Measurements from ENCODE around the gene SLC35F1.
A peak's percentile ranks its signal among the peaks of the same experiment; 100 is the strongest.

SLC35F1 gene

DNA sequence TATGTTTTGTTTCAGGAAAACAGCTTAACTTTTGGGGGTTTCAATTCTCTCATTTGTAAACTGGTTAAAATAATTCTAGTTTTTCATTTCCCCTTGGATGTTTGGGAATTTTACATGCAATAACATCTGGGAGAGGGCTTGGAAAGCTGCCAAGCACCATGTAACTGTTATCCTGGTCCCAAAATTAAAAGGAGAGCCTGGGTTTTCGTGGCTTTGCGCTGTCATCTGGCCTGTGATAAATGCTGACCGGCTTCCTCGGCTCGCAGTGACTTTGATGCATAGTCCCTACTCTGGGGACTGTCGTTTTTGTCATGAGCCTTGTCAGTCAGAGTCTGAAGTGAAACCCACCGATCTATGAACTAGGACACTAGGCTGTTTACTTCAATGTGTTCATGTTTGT is 12.2 kb downstream of the SLC35F1 start:
- Histone ChIP-seq H3K4me3 (replicated peaks; ENCODE audit: insufficient read depth, low read length) (no peak overlapping the region), H3K27ac (replicated peaks) (no peak overlapping the region), H3K27me3 (ENCODE audit: insufficient read depth, poor library complexity, severe bottlenecking) (peaks cover 5% of the 10 kb centered on the region)
- no peak for DNase-seq (ENCODE audit: low read depth in 1 of 2, low spot score in 1 of 2)
- TF ChIP-seq, protein P1, sequence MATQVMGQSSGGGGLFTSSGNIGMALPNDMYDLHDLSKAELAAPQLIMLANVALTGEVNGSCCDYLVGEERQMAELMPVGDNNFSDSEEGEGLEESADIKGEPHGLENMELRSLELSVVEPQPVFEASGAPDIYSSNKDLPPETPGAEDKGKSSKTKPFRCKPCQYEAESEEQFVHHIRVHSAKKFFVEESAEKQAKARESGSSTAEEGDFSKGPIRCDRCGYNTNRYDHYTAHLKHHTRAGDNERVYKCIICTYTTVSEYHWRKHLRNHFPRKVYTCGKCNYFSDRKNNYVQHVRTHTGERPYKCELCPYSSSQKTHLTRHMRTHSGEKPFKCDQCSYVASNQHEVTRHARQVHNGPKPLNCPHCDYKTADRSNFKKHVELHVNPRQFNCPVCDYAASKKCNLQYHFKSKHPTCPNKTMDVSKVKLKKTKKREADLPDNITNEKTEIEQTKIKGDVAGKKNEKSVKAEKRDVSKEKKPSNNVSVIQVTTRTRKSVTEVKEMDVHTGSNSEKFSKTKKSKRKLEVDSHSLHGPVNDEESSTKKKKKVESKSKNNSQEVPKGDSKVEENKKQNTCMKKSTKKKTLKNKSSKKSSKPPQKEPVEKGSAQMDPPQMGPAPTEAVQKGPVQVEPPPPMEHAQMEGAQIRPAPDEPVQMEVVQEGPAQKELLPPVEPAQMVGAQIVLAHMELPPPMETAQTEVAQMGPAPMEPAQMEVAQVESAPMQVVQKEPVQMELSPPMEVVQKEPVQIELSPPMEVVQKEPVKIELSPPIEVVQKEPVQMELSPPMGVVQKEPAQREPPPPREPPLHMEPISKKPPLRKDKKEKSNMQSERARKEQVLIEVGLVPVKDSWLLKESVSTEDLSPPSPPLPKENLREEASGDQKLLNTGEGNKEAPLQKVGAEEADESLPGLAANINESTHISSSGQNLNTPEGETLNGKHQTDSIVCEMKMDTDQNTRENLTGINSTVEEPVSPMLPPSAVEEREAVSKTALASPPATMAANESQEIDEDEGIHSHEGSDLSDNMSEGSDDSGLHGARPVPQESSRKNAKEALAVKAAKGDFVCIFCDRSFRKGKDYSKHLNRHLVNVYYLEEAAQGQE (IDR thresholded peaks at IDR 0.05; ENCODE audit: insufficient replicate concordance, low read depth) = no peak
- TF ChIP-seq SPI1 (IDR thresholded peaks at IDR 0.05; ENCODE audit: borderline replicate concordance, low read depth) (no peak), GABPA (IDR thresholded peaks at IDR 0.05; ENCODE audit: low read depth) (no peak), POLR2AphosphoS5 (IDR thresholded peaks at IDR 0.05; ENCODE audit: low read depth) (no peak)
- TF ChIP-seq, protein P2, sequence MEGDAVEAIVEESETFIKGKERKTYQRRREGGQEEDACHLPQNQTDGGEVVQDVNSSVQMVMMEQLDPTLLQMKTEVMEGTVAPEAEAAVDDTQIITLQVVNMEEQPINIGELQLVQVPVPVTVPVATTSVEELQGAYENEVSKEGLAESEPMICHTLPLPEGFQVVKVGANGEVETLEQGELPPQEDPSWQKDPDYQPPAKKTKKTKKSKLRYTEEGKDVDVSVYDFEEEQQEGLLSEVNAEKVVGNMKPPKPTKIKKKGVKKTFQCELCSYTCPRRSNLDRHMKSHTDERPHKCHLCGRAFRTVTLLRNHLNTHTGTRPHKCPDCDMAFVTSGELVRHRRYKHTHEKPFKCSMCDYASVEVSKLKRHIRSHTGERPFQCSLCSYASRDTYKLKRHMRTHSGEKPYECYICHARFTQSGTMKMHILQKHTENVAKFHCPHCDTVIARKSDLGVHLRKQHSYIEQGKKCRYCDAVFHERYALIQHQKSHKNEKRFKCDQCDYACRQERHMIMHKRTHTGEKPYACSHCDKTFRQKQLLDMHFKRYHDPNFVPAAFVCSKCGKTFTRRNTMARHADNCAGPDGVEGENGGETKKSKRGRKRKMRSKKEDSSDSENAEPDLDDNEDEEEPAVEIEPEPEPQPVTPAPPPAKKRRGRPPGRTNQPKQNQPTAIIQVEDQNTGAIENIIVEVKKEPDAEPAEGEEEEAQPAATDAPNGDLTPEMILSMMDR (IDR thresholded peaks at IDR 0.05; ENCODE audit: insufficient read depth, low read length) = no peak

- TF ChIP-seq, protein P1 (IDR thresholded peaks at IDR 0.05; ENCODE audit: insufficient replicate concordance, low read depth) = no peak
- TF ChIP-seq SPI1 (IDR thresholded peaks at IDR 0.05; ENCODE audit: borderline replicate concordance, low read depth) (no peak), GABPA (IDR thresholded peaks at IDR 0.05; ENCODE audit: low read depth) (no peak), POLR2AphosphoS5 (IDR thresholded peaks at IDR 0.05; ENCODE audit: low read depth) (no peak)
- TF ChIP-seq, protein P2 (IDR thresholded peaks at IDR 0.05; ENCODE audit: insufficient read depth, low read length) = no peak
- H3K27ac ChIP-seq (replicated peaks) = no peak overlapping the region
- peak; percentile 7 to 21 for DNase-seq (ENCODE audit: low read depth in 1 of 2, low spot score in 1 of 2)
- H3K27me3 ChIP-seq (ENCODE audit: insufficient read depth, poor library complexity, severe bottlenecking) = peaks cover 5% of the 10 kb centered on the region
- 0 out of 2 replicates have a peak overlapping the region, but pooled peaks have one; percentile 5 for H3K4me3 ChIP-seq (replicated peaks; ENCODE audit: insufficient read depth, low read length)
Measured at GRCh38 chr6:117919775-117920729, 13.0 kb downstream of the SLC35F1 start.

- DNase-seq (ENCODE audit: low read depth in 1 of 2, low spot score in 1 of 2) = no peak
- Histone ChIP-seq H3K27ac (replicated peaks) (no peak overlapping the region), H3K4me3 (replicated peaks; ENCODE audit: insufficient read depth, low read length) (no peak overlapping the region), H3K27me3 (ENCODE audit: insufficient read depth, poor library complexity, severe bottlenecking) (peaks cover 2% of the 10 kb centered on the region)
- no peak for TF ChIP-seq POLR2AphosphoS5 (IDR thresholded peaks at IDR 0.05; ENCODE audit: low read depth)
- TF ChIP-seq GABPA (IDR thresholded peaks at IDR 0.05; ENCODE audit: low read depth) = no peak
- TF ChIP-seq, protein P2 (IDR thresholded peaks at IDR 0.05; ENCODE audit: insufficient read depth, low read length) = no peak
- TF ChIP-seq, protein P1 (IDR thresholded peaks at IDR 0.05; ENCODE audit: insufficient replicate concordance, low read depth) = no peak
- TF ChIP-seq SPI1 (IDR thresholded peaks at IDR 0.05; ENCODE audit: borderline replicate concordance, low read depth) = no peak
Measured at GRCh38 chr6:117924690-117925089, 17.6 kb downstream of the SLC35F1 start.

All from HL-60 (cell line).